ENCODE measurements around the gene VSX2.

Gene VSX2
- total RNA-seq: 0 to 2.2 (median 0) reads per million in 17 experiments

DNA sequence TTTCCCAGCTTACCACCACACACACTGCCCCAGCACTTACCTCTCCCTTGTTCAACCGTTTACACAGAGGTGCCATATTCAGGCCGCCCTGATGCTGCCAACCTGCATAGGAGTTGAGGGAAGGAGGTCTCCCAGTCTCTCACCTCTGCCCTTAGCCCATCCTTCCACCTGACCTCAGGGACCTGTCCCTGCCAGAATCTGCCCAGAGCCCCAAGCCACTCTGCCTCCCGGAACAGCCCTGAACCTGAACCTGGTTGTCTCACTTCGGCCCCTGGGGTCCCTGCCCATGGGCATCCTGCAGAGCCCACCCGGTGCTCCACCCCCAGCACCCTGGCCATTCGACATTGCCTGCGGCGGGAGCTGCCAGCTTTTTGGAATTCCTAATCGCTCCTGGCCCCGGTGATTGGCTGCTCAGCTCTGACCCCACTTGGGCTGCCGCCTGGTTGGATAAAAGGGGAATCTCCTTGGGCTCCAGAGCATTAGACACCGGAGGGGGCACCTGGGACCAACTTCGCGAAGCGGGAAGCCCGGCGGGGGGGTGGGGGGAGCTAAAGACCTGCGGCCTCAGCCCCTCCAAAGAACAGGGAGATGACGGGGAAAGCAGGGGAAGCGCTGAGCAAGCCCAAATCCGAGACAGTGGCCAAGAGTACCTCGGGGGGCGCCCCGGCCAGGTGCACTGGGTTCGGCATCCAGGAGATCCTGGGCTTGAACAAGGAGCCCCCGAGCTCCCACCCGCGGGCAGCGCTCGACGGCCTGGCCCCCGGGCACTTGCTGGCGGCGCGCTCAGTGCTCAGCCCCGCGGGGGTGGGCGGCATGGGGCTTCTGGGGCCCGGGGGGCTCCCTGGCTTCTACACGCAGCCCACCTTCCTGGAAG lies at the start of gene VSX2:
TSS of gene VSX2 (plus strand) at position 476 of the 874 bp plus-strand sequence. CDS start at position 589, 113 bp downstream.
- DNase-seq: no peak

DNA sequence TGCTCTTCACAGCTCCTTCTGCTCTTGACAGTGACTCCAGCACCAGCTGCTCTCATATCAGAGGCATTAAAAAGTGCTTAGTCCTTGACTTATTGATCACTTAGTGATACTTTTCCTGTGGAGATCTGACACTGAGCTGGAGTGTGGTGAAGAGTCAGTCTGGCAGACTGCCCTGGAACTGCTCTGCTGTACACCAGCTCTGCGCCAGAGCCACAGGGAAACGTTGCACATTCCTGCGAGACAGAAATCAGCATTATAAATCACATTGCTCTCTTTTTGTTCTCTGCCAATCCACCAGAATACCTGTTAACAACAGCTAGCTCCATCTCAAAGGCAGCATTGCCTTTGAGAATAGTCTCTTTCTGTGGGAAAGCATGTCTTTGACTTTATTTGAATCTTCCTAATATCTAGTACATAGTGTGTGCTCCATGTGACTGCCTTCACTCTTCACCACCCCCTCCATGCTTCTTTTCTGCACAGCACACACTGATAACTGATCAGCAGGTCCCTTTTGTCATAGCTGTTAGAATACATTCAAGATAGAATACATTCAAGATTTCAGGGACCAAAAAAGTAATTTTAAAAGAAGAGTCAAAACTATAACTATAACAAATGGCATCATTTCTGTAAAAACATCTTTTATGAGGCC lies 48.2 kb upstream of the VSX2 start:
- DNase-seq: no peak

DNA sequence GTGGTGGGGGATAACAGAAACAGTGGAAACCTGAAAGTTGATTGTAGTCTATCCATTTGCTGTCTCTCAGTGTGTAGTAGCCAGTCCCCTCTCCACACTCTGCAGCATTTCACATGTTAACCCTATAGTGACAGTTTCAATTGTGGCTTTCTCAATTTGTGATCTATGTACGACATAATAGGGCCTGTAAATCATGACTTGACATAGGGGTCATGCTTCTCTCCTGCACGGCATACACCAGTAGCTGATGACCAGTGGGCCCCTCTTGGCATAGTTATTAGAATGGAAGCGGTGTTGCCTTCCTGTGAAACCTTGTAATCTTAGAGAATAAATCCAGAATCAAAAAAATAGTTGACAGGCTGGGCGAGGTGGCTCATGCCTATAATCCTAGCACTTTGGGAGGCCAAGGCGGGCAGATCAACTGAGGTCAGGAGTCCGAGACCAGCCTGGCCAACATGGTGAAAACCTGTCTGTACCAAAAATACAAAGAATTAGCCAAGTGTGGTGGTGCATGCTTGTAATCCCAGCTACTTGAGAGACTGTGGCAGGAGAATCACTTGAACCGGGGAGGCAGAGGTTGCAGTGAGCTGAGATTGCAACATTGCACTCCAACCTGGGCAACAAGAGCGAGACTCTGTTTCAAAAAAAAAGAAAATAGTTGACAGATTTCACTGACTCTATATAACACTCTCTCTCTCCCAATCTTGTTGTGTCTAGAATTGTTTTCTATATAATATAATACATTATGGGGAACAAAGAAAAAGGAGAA lies 44.6 kb upstream of the VSX2 start:
- no peak for DNase-seq

DNA sequence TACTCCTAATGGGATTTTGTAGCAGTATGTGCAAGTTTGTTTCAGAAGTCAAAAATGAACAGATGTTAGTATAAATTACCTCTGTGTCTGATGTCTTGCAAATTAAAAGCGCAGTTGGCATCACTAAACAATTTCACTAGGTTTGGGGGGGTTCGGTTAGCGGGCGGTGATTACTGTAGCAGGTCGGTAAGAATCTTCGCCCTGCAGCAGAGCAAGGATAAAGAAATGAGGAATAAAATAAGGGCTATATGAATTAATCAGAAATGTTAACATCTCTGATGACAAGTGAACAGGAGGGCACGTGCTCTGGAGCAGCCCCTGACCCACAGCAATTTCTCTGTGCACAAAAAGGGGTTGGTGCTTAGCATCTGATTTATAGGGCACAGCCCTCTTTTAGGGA lies 43.6 kb upstream of the VSX2 start:
- no peak for DNase-seq

DNA sequence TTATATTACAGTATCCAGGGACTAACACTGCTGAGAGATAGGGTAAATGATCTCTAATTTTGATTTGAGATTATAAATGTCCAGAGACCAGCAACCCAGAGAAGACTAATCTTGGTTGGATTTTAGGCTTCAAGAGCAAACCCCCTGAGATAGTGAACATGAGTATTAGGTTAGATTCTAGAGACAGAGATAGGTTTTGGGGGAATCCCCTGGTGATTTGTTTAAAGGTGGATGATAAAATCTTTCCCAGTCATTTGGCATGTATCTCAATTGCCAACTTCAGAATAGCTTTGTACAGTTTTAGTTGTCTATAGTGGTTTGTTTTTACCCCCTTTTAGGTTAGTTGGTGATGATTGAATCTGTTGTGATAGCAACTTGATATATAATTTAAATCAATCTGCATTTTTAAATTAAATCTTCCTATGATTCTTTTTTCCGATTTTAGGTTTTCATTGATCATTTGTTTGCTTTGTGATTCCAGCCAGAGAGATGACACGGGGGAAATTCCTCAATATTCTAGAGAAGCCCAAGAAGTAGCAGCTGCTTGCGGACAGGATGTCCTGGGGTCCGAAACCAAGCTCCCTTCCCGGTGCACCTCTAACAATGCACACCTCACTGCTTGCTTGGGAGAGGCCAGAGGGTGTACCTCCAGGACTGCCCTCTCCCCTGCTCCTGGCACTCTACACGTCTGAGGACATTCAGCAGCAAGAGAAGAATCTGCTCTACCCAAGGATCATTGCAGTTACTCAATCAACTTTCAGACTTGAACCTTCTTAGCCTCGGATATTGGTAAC lies 40.6 kb upstream of the VSX2 start:
- DNase-seq: no peak

DNA sequence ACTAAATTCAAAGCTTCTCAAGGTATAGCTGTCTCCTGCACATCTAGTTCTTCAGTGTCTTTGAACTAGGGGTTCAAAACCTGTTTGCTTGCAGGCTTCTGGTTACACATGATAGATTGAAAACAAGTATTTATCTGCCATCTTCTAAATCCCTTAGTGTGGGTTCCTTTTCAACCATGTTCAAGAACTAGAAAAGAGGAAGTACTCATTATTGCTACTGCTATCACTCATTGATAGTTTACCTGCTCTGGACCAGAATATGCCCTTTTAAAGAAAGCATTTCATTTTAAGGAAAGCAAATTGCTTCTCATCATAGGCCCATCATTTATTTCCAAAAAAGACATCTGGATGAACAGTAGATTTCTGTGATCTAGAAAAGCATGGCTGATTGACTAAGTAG lies 37.1 kb upstream of the VSX2 start:
- DNase-seq: peak in 1 of 4 experiments; percentile 2

DNA sequence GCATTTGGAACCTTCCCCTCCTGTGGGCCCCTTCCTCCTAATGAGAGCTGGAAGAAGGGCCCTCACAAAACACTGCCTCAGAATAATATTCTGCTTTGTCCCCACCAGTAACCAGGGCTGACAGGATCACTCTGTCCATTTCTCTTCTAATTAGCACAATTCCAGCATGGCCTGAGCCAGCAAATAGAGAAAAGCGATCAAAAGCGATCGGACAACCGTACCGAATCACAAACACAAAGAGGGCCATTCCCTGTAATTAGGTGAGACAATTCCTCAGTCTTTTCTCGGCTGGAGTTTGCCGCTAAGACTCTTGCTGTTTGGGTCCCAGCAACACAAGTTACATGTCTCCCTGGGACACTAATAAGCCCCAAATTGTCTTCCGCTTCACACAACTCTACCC lies 35.6 kb upstream of the VSX2 start:
- DNase-seq: no peak

DNA sequence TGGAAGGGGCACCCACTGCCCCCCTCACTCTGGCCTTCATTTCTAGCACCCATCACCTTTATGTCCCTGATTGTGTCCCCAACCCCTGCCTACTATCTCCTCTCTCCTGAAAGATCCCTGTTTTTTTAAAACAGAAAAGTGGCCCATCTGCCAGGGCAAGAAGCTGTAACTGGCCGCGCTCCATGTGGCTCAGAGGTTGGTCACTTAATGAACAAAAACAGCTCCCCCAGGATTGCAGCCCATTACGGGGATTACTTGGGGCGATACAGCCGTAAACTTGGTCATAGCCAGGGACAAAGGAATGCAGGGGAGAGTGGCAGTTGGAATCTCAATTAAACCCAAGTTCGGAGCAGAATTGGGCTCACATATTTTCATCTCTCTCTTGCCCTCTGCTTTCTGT lies 34.8 kb upstream of the VSX2 start:
- DNase-seq: no peak

DNA sequence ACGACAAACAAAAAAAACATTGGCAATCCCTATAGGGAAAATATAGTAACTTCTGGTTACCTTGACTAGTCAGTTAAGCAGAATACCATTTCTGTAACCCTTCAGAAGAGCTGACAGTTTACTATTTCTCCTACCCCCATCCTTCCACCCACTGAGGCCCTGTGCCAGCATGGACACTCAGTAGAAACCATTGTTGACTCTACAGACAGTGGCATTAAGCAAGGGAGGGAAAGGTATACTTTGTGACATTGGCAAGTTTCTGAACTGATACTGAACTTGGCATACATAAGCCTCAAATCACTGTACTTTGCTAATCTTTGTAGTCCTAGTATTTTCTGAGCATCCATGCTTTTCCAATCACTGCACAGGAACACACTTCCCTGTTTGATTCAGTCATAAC lies 33.4 kb upstream of the VSX2 start:
- no peak for DNase-seq

DNA sequence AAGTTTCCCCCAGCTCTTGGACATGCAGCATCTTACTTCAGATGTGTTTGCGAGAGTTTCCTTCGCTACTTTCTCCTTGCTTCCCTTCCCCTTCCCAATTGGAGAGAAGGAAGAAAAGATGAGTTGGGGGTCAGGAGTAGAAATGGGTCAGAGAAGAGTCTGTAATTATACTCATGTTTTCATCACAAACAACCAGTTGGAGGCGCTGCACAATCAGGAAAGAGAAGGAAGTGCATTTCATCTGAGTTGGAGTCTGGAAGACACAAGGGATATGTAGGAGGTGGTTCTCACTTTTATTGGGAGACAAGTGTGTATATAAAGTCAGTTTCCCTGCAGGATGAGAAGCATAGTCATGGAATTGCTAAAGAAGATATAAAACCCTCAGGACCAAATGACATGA lies 31.3 kb upstream of the VSX2 start:
- DNase-seq: peak in 2 of 4 experiments; percentile 21 to 22

DNA sequence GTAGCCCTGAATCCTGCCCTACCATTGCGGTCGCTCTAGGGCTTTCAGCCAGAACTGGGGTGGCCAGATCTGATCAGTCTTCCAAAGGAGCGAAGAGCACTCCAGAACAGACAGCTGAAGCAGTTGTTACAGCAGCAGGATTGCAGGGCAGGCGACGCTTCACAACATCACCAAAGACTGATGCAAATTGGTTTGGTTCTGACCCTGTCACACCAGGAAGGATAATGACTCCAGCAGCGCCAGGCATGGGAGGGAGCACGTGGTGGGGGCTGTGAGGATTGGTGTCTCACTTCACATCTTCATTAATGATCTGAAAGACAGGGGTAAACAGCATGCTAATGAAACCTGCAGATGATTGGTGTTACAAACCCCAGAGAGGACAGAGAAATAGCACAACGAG lies 30.6 kb upstream of the VSX2 start:
- no peak for DNase-seq

DNA sequence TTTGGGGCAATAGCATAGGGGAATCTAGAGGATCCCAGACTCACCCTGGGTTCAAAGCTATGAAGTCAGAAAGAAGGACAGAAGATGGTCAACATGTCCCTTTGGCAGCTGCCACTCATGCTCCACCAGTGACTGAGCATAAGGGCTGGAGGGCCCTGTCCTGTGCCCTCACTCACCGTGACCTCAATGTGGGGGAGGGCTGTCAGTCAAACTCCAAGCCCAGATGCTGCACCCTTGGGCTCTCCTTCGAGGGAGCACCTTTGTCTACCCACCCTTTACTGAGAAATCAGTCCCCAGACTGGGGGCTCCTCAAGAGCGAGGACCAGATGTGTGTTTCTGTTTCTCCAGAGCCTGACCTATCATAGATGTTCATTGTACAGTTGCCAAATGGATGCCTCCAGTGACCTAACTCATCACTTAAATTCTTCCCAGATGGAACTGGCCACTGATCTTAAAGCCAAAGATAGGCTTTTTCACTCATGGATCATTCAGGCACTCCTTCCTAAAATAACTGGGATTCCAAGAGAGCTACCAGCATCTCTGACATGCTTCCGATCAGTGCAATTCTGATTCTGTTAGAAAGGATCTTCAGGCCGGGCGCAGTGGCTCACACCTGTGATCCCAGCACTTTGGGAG lies 27.2 kb upstream of the VSX2 start:
- DNase-seq: no peak

DNA sequence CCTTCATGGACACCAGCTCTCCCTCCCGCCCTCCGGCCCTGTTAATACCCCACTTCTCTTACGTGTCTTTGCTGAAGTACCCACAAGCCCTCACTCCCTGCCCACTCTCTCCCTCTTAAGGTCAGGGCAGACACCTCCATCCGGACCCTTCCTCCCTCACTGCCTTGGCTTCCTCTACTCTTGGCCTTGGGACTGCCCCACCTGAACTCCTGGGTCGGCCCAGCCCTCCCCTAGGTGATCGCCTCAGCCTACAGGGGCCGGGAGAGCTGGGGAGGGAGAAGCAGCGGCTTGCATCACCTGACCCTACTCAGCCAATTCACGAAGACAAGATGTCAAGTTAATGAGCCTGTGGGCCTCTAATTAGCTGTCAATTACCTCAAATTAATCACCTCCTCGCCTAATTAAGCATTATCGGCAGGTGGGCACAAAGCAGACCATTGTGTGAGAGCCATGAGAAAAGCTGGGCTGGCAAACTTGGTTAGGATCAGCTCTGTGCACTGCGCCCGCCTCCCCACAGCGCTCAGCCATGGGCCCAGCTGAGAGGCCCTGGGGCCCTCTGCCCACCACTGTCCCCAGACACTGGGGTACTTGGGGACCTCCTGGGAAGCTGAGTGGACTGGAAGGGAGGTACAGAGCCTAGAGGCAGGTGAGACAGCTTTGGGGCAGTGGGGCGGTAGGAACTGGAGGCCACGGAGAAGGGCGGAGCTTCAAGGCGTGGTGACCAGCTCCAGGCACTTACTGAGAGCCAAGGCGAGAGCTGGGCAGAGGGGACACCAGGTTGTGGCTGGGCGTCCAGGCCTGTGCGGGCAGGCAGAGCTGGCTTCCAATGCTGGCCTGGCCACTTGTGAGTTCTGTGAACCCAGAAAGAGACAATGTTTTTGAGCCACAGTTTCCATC lies 25.1 kb upstream of the VSX2 start:
- no peak for DNase-seq

DNA sequence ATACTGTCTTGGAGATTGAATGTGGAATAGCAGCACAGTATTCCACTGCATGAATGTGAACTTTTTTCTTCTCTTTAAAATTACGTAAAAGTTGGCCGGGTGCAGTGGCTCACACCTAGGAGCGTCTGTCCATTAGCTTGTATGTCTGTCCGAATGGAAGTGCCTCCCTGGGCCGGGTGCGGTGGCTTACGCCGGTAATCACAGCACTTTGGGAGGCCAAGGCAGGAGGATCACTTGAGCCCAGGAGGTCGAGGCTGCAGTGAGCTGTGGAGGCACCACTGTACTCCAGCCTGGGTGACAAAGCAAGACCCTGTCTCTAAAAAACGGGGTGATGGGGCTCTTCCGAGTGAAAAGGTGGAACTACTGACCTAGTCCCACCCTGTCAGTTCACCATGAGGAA lies 22.6 kb upstream of the VSX2 start:
- no peak for DNase-seq

DNA sequence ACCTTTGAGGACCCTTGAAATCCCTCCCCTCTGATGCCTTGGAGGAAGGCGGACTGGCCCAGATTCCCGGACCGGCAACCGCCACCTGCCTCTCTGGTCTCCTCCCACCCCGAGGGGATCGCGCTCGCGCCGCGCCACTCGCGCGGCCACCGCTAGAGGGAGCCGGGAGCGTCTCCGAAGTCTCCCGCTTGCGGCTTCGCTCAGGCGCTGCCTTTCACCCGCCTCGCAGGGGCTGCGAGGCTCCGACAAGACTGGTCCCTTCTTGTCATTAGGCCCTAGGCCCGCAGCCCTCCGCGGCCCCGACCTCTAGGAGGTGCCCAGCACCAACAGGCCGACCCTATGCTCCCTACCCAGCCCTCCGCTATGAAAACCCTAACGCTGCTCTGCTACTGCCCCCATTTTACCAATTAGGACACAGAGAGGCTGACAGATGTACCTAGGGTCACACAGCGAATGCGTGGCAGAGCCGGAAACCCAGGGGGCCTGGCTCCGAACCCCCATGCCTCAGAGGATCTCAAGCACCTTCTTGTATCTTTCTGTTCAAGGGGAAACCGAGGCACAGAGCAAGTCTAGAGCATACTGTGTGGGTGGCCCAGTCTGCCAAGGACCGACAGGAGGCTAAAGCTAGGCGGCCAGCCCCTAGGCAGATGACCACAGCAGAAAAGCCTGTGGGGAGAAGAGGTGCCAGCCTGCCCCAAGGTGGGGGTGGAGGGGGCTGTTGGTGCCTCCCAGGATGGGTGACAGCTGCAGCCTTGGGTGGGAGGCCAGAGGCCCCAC lies 21.4 kb upstream of the VSX2 start:
- peak; percentile 69 to 87 (median 83) for DNase-seq

DNA sequence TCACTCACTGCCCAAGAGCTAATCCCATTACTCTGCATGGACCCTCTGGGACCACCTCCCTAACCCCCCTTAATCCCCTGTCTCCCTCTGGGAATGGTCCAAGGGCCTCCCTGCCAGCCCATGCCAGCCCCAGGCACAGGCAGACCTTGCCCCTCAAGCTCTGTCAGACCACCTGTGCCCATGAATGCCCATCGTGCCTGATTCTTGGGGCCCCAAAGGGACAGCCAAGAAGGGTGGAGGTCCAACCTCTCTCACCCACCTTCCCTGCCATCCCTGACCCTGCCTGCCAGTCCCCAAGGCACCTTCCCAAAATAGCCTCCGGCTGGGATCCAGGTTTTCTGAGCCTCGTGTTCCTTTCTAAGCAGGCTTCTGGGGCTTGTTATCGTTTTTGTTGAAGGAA lies 20.8 kb upstream of the VSX2 start:
- DNase-seq: no peak

DNA sequence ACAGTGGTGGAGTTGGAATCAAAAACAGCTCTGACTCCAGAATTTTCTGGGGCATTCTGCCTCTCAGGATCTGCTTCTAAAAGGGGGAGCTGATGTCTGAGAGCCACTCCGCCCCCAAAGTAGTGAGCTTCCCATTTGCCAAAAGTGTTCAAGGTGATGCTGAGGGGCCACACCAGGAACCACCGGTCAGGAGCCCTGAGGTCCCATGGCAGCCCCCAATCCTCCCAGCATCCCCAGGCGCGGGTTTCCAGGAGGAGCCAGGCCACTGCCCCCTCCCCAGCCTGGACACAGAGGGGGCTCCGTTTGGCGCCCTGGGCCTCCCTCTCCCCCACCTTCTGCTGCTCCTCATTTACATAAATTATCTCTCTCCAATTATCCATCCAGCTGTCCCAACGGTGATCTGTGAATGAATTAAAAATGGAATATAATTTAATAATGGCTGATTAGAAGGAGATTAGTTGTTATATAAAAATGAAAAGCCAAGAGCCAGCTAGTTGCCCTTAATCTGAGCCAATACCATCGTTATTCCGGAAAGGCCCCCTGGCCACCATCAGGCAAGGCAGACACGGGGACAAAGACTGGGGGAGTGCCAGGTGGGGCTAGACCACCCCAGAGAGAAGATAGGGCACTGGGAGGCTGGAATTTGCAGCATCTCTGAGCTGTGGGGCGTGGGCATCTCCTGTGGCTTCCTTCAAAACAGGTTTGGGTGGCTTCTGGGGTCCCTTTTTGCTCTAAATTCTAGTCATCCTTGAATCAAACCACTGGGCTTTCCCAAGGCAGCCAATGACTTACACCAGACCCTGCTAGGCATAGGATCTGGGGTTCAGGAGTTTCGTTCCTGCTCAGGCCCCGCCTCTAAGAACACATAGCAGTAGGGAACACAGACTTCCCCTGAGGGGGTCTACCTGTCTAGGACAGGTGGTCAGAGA lies 19.7 kb upstream of the VSX2 start:
- no peak for DNase-seq

DNA sequence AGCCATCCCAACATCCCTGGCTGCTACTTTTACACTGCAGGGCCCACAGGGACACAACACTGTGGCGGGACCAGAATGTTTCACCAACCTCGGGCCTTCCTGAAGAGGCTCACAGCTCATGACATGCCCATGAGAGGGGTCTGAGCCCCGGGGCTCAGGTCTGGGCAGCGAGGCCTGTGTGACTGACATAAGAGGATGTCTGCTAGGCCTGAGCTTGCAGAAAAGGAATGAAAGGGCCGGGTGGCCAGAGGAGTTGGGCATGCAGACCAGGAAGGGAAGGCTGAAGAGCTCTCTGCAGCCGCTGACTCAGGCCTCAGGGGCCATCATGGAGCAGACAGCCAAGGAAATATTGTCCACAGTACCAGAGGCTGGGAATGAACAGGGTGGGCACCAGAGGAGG lies 18.3 kb upstream of the VSX2 start:
- DNase-seq: no peak

DNA sequence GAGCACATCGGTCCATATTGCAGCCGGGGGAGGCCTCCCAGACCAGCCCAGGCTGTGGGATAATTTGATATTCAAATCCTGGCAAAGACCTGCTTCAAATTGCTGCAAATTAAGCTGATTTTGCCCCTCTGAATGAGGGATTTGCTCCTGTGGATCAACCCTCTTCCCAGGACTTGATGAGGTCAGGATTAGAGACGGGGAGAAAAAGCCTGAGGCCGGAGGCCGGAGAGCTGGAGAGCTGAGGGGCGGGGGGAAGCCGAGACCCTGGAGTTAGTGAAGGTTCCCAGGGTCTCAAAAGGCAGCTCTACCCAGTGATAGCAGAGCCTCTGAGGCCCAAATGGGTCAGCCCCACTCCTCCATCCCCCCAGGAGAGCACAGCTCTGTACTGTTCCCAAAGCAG lies 17.5 kb upstream of the VSX2 start:
- DNase-seq: no peak
